SK-N-MC (cell line): ENCODE results near the gene FANCC.

Experiments
- DNase-seq: peaks from one replicate; pipeline ENCODE4 v3.0.0-alpha.2; 2011; ENCODE audit warnings: low read depth, low spot score
- H3K27ac ChIP-seq: fragments of 200-600 bp; sonication (generic); 2 replicates; pipeline ENCODE4 v1.5.1; 2016; ENCODE audit warnings: mixed run types
- H3K36me3 ChIP-seq: fragments of 200-600 bp; sonication (generic); 2 replicates; pipeline ENCODE4 v1.6.1; 2017; ENCODE audit warnings: antibody characterized with exemption, low read length, mixed read lengths; ENCODE audit not compliant: insufficient read depth
- H3K4me3 ChIP-seq: fragments of 200-600 bp; sonication (generic); 2 replicates; pipeline ENCODE4 v1.5.1; 2016
- H3K9ac ChIP-seq: fragments of 200-600 bp; sonication (generic); 2 replicates; pipeline ENCODE4 v1.8.0; 2017; ENCODE audit warnings: mixed run types, mixed read lengths; ENCODE audit not compliant: insufficient read length
- H3K9me3 ChIP-seq: fragments of 200-600 bp; sonication (generic); 2 replicates; pipeline ENCODE4 v1.6.1; 2017; ENCODE audit warnings: low read depth, mild to moderate bottlenecking, antibody characterized with exemption, low read length, moderate library complexity, mixed read lengths
- EZH2 ChIP-seq: fragments of 200-600 bp; sonication (generic); IDR thresholded peaks from one replicate; pipeline ENCODE4 v1.6.1; 2017; ENCODE audit warnings: antibody characterized with exemption
- FOXP2 ChIP-seq: optimal IDR thresholded peaks from 2 replicates; pipeline ENCODE3; 2011; ENCODE audit warnings: mild to moderate bottlenecking, moderate library complexity; ENCODE audit not compliant: insufficient read depth; ENCODE audit errors: extremely low read length, control extremely low read depth
- POLR2AphosphoS5 ChIP-seq: IDR thresholded peaks from 2 replicates; pipeline ENCODE4 v1.6.1; 2012; ENCODE audit warnings: mild to moderate bottlenecking, low read depth, low read length, borderline replicate concordance

Gene FANCC

GRCh38 chr9:95116002-95116807 lies 201.3 kb downstream of the FANCC start:
- H3K36me3 ChIP-seq: no peaks in the 10 kb centered on the region; the same call in 1 of the 2 replicates

DNA sequence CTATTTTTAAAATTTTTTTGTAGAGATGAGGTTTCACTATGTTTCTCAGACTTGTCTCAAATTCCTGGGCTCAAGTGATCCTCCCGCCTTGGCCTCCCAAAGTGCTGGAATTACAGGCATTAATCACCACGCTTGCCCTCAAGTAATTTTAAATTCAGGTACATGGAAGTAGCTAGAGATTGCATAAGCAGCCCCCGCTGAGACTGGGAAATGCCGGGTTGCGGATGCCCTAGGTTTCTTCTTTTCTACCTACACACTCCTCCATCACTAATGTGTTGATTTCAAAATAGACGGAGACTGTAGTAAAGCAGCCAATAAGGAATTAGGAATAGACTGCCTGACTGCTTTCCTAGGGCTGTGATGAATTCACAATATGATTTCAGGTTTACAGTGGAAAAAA lies 202.4 kb downstream of the FANCC start:
- Histone ChIP-seq H3K9me3 (no peaks in the 10 kb centered on the region), H3K9ac (no peak overlapping the region), H3K4me3 (no peak overlapping the region), H3K27ac (no peak overlapping the region), H3K36me3 (no peaks in the 10 kb centered on the region; the same call in 1 of the 2 replicates)
- TF ChIP-seq EZH2: no peak
- TF ChIP-seq FOXP2: no peak
- DNase-seq: no peak

More at GRCh38 chr9:95116002-95116807, 201.3 kb downstream of the FANCC start:
- H3K9ac ChIP-seq: no peak overlapping the region
- no peaks in the 10 kb centered on the region for H3K9me3 ChIP-seq
- TF ChIP-seq POLR2AphosphoS5: no peak
- no peak for TF ChIP-seq FOXP2
- TF ChIP-seq EZH2: no peak
- no peak for DNase-seq
- no peak overlapping the region for H3K27ac ChIP-seq
- no peak overlapping the region for H3K4me3 ChIP-seq

DNA sequence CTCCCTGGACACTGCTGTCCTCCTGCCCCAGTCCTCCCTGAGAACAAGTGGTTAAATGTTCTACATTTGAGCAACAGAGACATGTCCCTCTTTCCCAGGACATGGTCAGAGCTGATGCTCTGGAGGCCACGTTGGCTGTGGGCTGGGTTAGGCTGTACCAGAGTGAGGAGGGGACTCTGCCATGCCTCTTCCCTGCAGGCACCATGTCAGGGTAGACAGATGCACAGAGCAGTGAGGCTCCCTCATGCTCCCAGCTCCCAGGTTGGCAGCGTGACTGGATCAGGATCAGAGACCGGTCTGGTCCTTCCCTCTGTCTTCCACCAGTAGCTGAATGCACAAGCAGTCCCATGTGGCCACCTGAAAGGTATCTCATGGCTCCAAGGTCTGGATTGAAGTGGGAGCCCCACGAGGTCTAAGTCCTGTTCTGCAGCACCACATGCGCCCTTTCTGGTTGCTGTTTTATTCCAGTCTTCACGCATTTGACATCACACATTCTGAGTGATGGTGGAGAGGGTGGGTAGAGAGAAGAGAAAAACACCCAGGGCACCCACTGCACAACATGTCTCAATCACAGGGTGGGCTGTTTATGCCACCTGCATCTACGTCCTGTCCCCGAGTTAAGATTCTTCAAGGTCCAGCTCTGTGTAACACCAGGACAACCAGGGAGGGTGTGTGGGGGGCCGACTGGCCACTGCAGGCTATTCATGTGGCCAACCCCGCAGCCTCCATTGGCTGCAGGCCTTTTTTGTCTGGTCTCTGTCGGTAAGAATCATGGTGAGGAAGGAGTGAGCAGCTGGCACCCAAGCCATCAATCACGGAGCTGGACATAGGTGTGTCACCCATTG lies 204.9 kb downstream of the FANCC start:
- no peak overlapping the region for H3K9ac ChIP-seq
- no peak for DNase-seq

DNA sequence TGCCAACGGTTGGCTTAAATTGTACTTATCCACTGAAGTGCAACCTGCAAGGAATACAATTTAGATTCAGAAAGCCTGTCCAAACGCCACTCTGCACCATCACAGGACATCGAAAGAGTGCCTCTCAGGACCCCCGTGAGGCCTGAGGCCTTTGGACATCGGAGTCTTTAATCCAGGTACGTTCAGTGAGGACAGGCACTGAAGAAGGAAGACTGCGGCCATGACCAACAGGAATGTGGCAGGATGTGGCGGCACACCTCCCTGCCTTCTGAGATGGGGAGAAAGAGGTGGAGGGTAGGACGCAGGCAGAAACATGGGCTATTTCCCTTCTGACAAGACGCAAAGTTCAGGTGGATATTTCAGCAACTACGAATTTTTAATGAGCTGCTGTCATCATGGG lies 205.8 kb downstream of the FANCC start:
- no peak for DNase-seq
- Histone ChIP-seq H3K4me3 (no peak overlapping the region), H3K27ac (no peak overlapping the region), H3K9me3 (no peaks in the 10 kb centered on the region), H3K36me3 (no peaks in the 10 kb centered on the region; the same call in 1 of the 2 replicates), H3K9ac (no peak overlapping the region)
- TF ChIP-seq FOXP2: no peak
- TF ChIP-seq EZH2: no peak
- no peak for TF ChIP-seq POLR2AphosphoS5

More for the DNA sequence above, 204.9 kb downstream of the FANCC start:
- Histone ChIP-seq H3K27ac (no peak overlapping the region), H3K9me3 (no peaks in the 10 kb centered on the region), H3K36me3 (no peaks in the 10 kb centered on the region; the same call in 1 of the 2 replicates), H3K4me3 (no peak overlapping the region)
- TF ChIP-seq POLR2AphosphoS5: no peak
- TF ChIP-seq FOXP2: no peak
- no peak for TF ChIP-seq EZH2

DNA sequence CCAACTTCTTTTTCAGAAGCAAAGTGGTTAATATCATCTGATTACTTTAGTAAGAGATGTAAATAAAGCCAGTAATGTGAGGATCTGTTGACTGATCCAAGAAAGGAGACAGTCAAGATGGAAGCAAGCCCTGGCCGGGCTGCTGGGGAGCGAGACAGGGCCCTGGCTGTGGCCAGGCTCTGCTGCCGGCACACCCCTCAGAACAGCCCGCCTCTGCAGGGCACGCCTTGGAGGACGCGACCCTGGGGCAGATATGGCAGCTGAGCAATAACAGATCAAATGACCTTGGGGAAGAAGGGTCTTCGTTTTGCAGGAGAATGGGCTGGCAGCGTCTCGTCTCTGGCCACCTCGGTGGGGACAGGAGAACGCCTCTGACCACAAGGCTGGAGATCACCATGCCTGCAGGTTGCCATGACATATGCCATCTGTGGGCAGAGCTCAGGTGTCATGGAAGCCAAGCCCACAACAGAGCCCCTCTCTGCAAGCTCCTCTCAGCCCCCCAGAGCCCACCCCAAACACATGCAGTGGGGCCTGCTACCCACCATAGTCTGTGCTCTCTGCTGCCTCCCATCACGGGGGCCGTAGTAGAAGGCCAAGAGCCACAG lies 206.5 kb downstream of the FANCC start:
- H3K27ac ChIP-seq: no peak overlapping the region
- H3K9ac ChIP-seq: no peak overlapping the region
- DNase-seq: no peak
- H3K4me3 ChIP-seq: no peak overlapping the region
- TF ChIP-seq FOXP2 (no peak), EZH2 (no peak), POLR2AphosphoS5 (no peak)
- H3K9me3 ChIP-seq: no peaks in the 10 kb centered on the region
- no peaks in the 10 kb centered on the region; the same call in 1 of the 2 replicates for H3K36me3 ChIP-seq

DNA sequence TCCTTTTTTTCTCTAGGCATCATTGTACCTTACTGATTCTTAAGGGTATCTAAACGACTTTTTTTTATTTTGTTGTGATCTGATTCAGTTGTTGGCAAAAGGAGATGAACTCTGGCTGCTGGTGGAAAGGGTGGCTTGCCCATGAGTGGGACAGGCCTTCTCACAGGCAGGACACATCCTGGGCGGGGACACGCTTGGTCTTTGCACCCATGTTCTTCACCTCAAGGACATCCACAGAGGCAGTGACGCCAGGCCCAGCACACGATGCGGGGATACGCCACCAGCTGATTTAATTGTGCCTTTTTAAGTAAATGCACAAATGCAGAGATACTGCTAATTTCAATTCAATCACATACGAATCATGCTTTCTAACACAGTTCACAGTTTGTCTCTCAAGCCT lies 208.1 kb downstream of the FANCC start:
- Histone ChIP-seq H3K36me3 (no peaks in the 10 kb centered on the region; the same call in 1 of the 2 replicates), H3K9me3 (no peaks in the 10 kb centered on the region), H3K9ac (no peak overlapping the region), H3K4me3 (no peak overlapping the region), H3K27ac (no peak overlapping the region)
- no peak for DNase-seq
- TF ChIP-seq POLR2AphosphoS5 (no peak), EZH2 (no peak), FOXP2 (no peak)

GRCh38 chr9:95108777-95109176 lies 208.7 kb downstream of the FANCC start:
- Histone ChIP-seq H3K4me3 (no peak overlapping the region), H3K9ac (no peak overlapping the region), H3K27ac (no peak overlapping the region), H3K36me3 (no peaks in the 10 kb centered on the region; the same call in 1 of the 2 replicates), H3K9me3 (no peaks in the 10 kb centered on the region)
- DNase-seq: no peak
- TF ChIP-seq FOXP2 (no peak), POLR2AphosphoS5 (no peak), EZH2 (no peak)

DNA sequence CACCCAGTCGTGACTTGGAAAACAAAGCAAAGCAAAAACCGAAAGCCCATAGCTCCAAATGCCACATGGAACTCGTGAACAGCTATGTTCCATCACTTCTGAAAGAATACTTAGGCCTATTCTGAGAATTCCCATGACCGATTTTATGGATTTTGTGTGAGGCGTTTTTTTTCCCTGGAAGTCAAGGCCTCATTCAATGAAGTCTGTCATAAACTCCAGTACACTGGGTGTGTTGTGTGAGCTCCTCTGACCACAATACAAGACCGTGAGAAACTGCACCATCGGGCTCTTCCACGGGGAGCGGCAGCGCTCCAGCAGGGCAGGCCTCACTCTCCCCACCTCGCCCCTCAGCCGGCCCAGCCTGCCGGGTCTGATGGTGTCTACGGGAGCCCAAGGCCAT lies 209.5 kb downstream of the FANCC start:
- no peak for TF ChIP-seq EZH2
- TF ChIP-seq FOXP2: no peak
- TF ChIP-seq POLR2AphosphoS5: no peak
- no peak overlapping the region for H3K27ac ChIP-seq

More for the DNA sequence above, 209.5 kb downstream of the FANCC start:
- DNase-seq: no peak
- Histone ChIP-seq H3K36me3 (no peaks in the 10 kb centered on the region; the same call in 1 of the 2 replicates), H3K9me3 (no peaks in the 10 kb centered on the region), H3K9ac (no peak overlapping the region), H3K4me3 (no peak overlapping the region)
